Stromal cell of bone marrow (primary cell): ENCODE measurements around the gene DLGAP1.
"Not testable (repeated sequence)": the region's sequence is repeated elsewhere in the genome, so short reads cannot be mapped to it uniquely, and the experiment has no call there.

Experiments used
- DNase-seq: peaks from one replicate; pipeline ENCODE4 v3.0.0-alpha.2; 2012; ENCODE audit warnings: low read depth

The DLGAP1 gene

GRCh38 chr18:3655254-3656050 lies 799.7 kb downstream of the DLGAP1 start:
- DNase-seq = no peak

GRCh38 chr18:3654442-3655253 lies 800.5 kb downstream of the DLGAP1 start:
- DNase-seq = no peak

- DNase-seq = no peak
Observed at GRCh38 chr18:3653851-3654441, 801.2 kb downstream of the DLGAP1 start.

GRCh38 chr18:3653263-3653850 lies 801.8 kb downstream of the DLGAP1 start:
- DNase-seq = no peak

- DNase-seq = peak; percentile 92
Observed at GRCh38 chr18:3652380-3653262, 802.5 kb downstream of the DLGAP1 start.

- DNase-seq = no peak
Observed at GRCh38 chr18:3651266-3651665, 803.8 kb downstream of the DLGAP1 start.

GRCh38 chr18:3650521-3651042 lies 804.5 kb downstream of the DLGAP1 start:
- not testable (repeated sequence) for DNase-seq

GRCh38 chr18:3649633-3650426 lies 805.3 kb downstream of the DLGAP1 start:
- peak; percentile 43 for DNase-seq

- DNase-seq = no peak
Observed at GRCh38 chr18:3649135-3649632, 805.9 kb downstream of the DLGAP1 start.

- no peak for DNase-seq
Observed at GRCh38 chr18:3648641-3649040, 806.5 kb downstream of the DLGAP1 start.

GRCh38 chr18:3648200-3648599 lies 806.9 kb downstream of the DLGAP1 start:
- DNase-seq = no peak

GRCh38 chr18:3647636-3648035 lies 807.5 kb downstream of the DLGAP1 start:
- DNase-seq = no peak

GRCh38 chr18:3645384-3646156 lies 809.5 kb downstream of the DLGAP1 start:
- no peak for DNase-seq

- no peak for DNase-seq
Observed at GRCh38 chr18:3634250-3634939, 820.7 kb downstream of the DLGAP1 start.

GRCh38 chr18:3631887-3632286 lies 823.2 kb downstream of the DLGAP1 start:
- no peak for DNase-seq

GRCh38 chr18:3626929-3627458 lies 828.1 kb downstream of the DLGAP1 start:
- no peak for DNase-seq

- DNase-seq = no peak
Observed at GRCh38 chr18:3625742-3626091, 829.4 kb downstream of the DLGAP1 start.

GRCh38 chr18:3624935-3625741 lies 830.0 kb downstream of the DLGAP1 start:
- DNase-seq = peak; percentile 88
